DMS114 treated with DMSO at 0.1 percent for 48 hours (cell line): ENCODE results near the gene EVI2B.
"Not testable (repeated sequence)": the region's sequence is repeated elsewhere in the genome, so short reads cannot be mapped to it uniquely, and the experiment has no call there.

Experiments
- DNase-seq: peaks from one replicate; lab custom pipeline; 2025; ENCODE audit not compliant: unreplicated experiment; lab: John Stamatoyannopoulos, UW

The EVI2B gene

GRCh38 chr17:31273516-31273915 lies 40.3 kb downstream of the EVI2B start:
- DNase-seq = no peak

GRCh38 chr17:31272803-31273202 lies 41.1 kb downstream of the EVI2B start:
- DNase-seq = no peak

- no peak for DNase-seq
Measured at GRCh38 chr17:31272236-31272635, 41.6 kb downstream of the EVI2B start.

- DNase-seq = no peak
Measured at GRCh38 chr17:31269578-31269983, 44.3 kb downstream of the EVI2B start.

- no peak for DNase-seq
Measured at GRCh38 chr17:31269036-31269577, 44.7 kb downstream of the EVI2B start.

- no peak for DNase-seq
Measured at GRCh38 chr17:31266042-31266441, 47.8 kb downstream of the EVI2B start.

- not testable (repeated sequence) for DNase-seq
Measured at GRCh38 chr17:31262923-31263322, 50.9 kb downstream of the EVI2B start.

GRCh38 chr17:31261601-31262000 lies 52.3 kb downstream of the EVI2B start:
- no peak for DNase-seq

GRCh38 chr17:31260151-31260550 lies 53.7 kb downstream of the EVI2B start:
- DNase-seq = no peak

GRCh38 chr17:31256936-31257335 lies 56.9 kb downstream of the EVI2B start:
- no peak for DNase-seq

- no peak for DNase-seq
Measured at GRCh38 chr17:31254654-31255053, 59.2 kb downstream of the EVI2B start.
